IMR-90 (cell line): ENCODE measurements around the gene CIAO2B. TPM values are rescaled to one million over a fixed set of nuclear protein-coding genes. Genes with fewer than 3 reads are reported as not detected.

ENCODE experiments used
- ATAC-seq: fragments of 200-7000 bp; cut with Tn5 transposase; 2 replicates; pipeline ENCODE4 v1.9.1; 2020; ENCODE audit warnings: low read depth, mild to moderate bottlenecking, moderate library complexity
- BruUV-seq: library from RNA; stranded (reverse); fragments of 400-500 nt; replicated peaks from 2 replicates; lab custom pipeline; 2021; lab: Mats Ljungman, UMichigan
- CTCF ChIA-PET: fragments of 300-600 bp; formaldehyde crosslinking; extraction: SDS; loops from one replicate; lab custom pipeline; 2021; ENCODE audit warnings: antibody characterized with exemption; lab: Yijun Ruan, JAX
- POLR2A ChIA-PET: fragments of 300-600 bp; sonication (Branson Sonifier 250); formaldehyde crosslinking; loops from one replicate; lab custom pipeline; 2022; ENCODE audit warnings: antibody characterized with exemption; ENCODE audit not compliant: unreplicated experiment; lab: Charles Lee
- DNase-seq: peaks from one replicate; pipeline ENCODE4 v3.0.0; 2013
- H2AFZ ChIP-seq: replicated peaks from 2 replicates; pipeline ENCODE3; 2013; ENCODE audit warnings: low read length, mild to moderate bottlenecking; ENCODE audit not compliant: poor library complexity
- H2AK5ac ChIP-seq: 2 replicates; pipeline ENCODE4 v1.6.1; 2013; ENCODE audit warnings: low read depth, low read length, inconsistent platforms
- H2AK9ac ChIP-seq: replicated peaks from 2 replicates; pipeline ENCODE3; 2013; ENCODE audit warnings: mild to moderate bottlenecking, low read depth, low read length, moderate library complexity; ENCODE audit not compliant: poor library complexity
- H2BK120ac ChIP-seq: 2 replicates; pipeline ENCODE4 v1.6.1; 2013; ENCODE audit warnings: low read depth, low read length, inconsistent platforms
- H2BK15ac ChIP-seq: 3 replicates; pipeline ENCODE4 v1.6.1; 2013; ENCODE audit warnings: low read depth, low read length, inconsistent platforms
- H2BK20ac ChIP-seq: 2 replicates; pipeline ENCODE4 v1.6.1; 2013; ENCODE audit warnings: low read depth, mild to moderate bottlenecking, inconsistent platforms, low read length, moderate library complexity
- H2BK5ac ChIP-seq: 2 replicates; pipeline ENCODE4 v1.6.1; 2013; ENCODE audit warnings: mild to moderate bottlenecking, low read depth, low read length, inconsistent platforms; ENCODE audit not compliant: poor library complexity, severe bottlenecking
- H3K14ac ChIP-seq: replicated peaks from 2 replicates; pipeline ENCODE4 v1.6.1; 2013; ENCODE audit warnings: low read depth, low read length, inconsistent platforms
- H3K18ac ChIP-seq: 2 replicates; pipeline ENCODE4 v1.6.1; 2013; ENCODE audit warnings: low read depth, low read length, control low read depth
- H3K23ac ChIP-seq: 2 replicates; pipeline ENCODE4 v1.6.1; 2013; ENCODE audit warnings: low read depth, low read length, inconsistent platforms
- H3K27ac ChIP-seq: 2 replicates; pipeline ENCODE4 v1.5.1; 2013; ENCODE audit warnings: mild to moderate bottlenecking, control low read depth, low read length; ENCODE audit not compliant: insufficient read depth
- H3K27me3 ChIP-seq: 2 replicates; pipeline ENCODE4 v1.6.1; 2013; ENCODE audit warnings: low read length; ENCODE audit not compliant: control insufficient read depth, insufficient read depth
- H3K36me3 ChIP-seq: 2 replicates; pipeline ENCODE4 v1.6.1; 2013; ENCODE audit warnings: low read length, mixed read lengths; ENCODE audit not compliant: control insufficient read depth, insufficient read depth
- H3K4ac ChIP-seq: 2 replicates; pipeline ENCODE4 v1.6.1; 2013; ENCODE audit warnings: low read depth, low read length, inconsistent platforms
- H3K4me1 ChIP-seq: 2 replicates; pipeline ENCODE4 v1.6.1; 2013; ENCODE audit warnings: low read length, mixed read lengths; ENCODE audit not compliant: control insufficient read depth, insufficient read depth
- H3K4me2 ChIP-seq: 2 replicates; pipeline ENCODE4 v1.6.1; 2013; ENCODE audit warnings: low read depth, mild to moderate bottlenecking, control low read depth, low read length, moderate library complexity
- H3K4me3 ChIP-seq: 2 replicates; pipeline ENCODE4 v1.5.1; 2013; ENCODE audit warnings: low read depth, mild to moderate bottlenecking, control low read depth, low read length, moderate library complexity; ENCODE audit not compliant: insufficient read depth
- H3K56ac ChIP-seq: 2 replicates; pipeline ENCODE4 v1.6.1; 2013; ENCODE audit warnings: low read length, inconsistent platforms; ENCODE audit not compliant: insufficient read depth; ENCODE audit errors: extremely low read depth
- H3K79me1 ChIP-seq, 2 experiments: 2 replicates each; pipeline ENCODE4 v1.6.1; 2013; ENCODE audit warnings: low read length in 2 of 2, inconsistent platforms in 1 of 2, low read depth in 1 of 2
- H3K9ac ChIP-seq: 2 replicates; pipeline ENCODE4 v1.6.1; 2013; ENCODE audit warnings: low read depth, low read length, control low read depth
- H3K9me1 ChIP-seq: 2 replicates; pipeline ENCODE4 v1.6.1; 2013; ENCODE audit warnings: low read length, inconsistent platforms; ENCODE audit not compliant: insufficient read depth
- H3K9me3 ChIP-seq: 2 replicates; pipeline ENCODE4 v1.6.1; 2013; ENCODE audit warnings: low read length; ENCODE audit not compliant: control insufficient read depth, insufficient read depth
- H4K20me1 ChIP-seq: 2 replicates; pipeline ENCODE4 v1.6.1; 2013; ENCODE audit warnings: low read length, inconsistent platforms; ENCODE audit not compliant: insufficient read depth
- H4K5ac ChIP-seq: 2 replicates; pipeline ENCODE4 v1.6.1; 2013; ENCODE audit warnings: mild to moderate bottlenecking, low read depth, low read length, control low read depth
- H4K8ac ChIP-seq, 2 experiments: 2 replicates each; pipeline ENCODE4 v1.6.1; 2013; ENCODE audit warnings: low read depth in 2 of 2, low read length in 2 of 2, control low read depth in 1 of 2, inconsistent platforms in 1 of 2
- H4K91ac ChIP-seq: 2 replicates; pipeline ENCODE4 v1.6.1; 2013; ENCODE audit warnings: low read depth, low read length, inconsistent platforms; ENCODE audit not compliant: insufficient read depth
- BHLHE40 ChIP-seq: fragments of 150-350 bp; IDR thresholded peaks from 2 replicates; pipeline ENCODE4 v1.6.1; 2016; ENCODE audit warnings: mild to moderate bottlenecking, low read depth, low read length
- CEBPB ChIP-seq: IDR thresholded peaks from 2 replicates; pipeline ENCODE4 v1.6.1; 2012; ENCODE audit warnings: low read depth, low read length, improper control_type of control experiment
- CHD1 ChIP-seq: IDR thresholded peaks from 2 replicates; pipeline ENCODE4 v1.6.1; 2012; ENCODE audit warnings: low read depth, low read length, improper control_type of control experiment
- ELK1 ChIP-seq: fragments of 150-350 bp; IDR thresholded peaks from 2 replicates; pipeline ENCODE4 v1.6.1; 2016; ENCODE audit warnings: low read depth, mild to moderate bottlenecking, low read length, moderate library complexity, borderline replicate concordance
- FOS ChIP-seq: fragments of 150-350 bp; IDR thresholded peaks from 2 replicates; pipeline ENCODE4 v1.6.1; 2016; ENCODE audit warnings: low read depth, low read length
- MAFK ChIP-seq: IDR thresholded peaks from 2 replicates; pipeline ENCODE4 v1.6.1; 2012; ENCODE audit warnings: low read depth, low read length, improper control_type of control experiment
- MAZ ChIP-seq: IDR thresholded peaks from 2 replicates; pipeline ENCODE4 v1.6.1; 2012; ENCODE audit warnings: low read depth, mild to moderate bottlenecking, low read length, improper control_type of control experiment, moderate library complexity, borderline replicate concordance
- MXI1 ChIP-seq: IDR thresholded peaks from 2 replicates; pipeline ENCODE4 v1.6.1; 2012; ENCODE audit warnings: low read depth, mild to moderate bottlenecking, low read length, moderate library complexity, borderline replicate concordance
- NFE2L2 ChIP-seq: fragments of 150-350 bp; IDR thresholded peaks from 2 replicates; pipeline ENCODE4 v1.6.1; 2016; ENCODE audit warnings: low read depth, mild to moderate bottlenecking, low read length
- POLR2A ChIP-seq: IDR thresholded peaks from 2 replicates; pipeline ENCODE4 v1.6.1; 2012; ENCODE audit warnings: mild to moderate bottlenecking, low read depth, low read length
- RAD21 ChIP-seq: IDR thresholded peaks from 2 replicates; pipeline ENCODE4 v1.6.1; 2012; ENCODE audit warnings: low read length, improper control_type of control experiment
- RCOR1 ChIP-seq: IDR thresholded peaks from 2 replicates; pipeline ENCODE4 v1.6.1; 2012; ENCODE audit warnings: mild to moderate bottlenecking, low read length, improper control_type of control experiment; ENCODE audit not compliant: insufficient replicate concordance
- RFX5 ChIP-seq: IDR thresholded peaks from 2 replicates; pipeline ENCODE4 v1.8.0; 2012; ENCODE audit warnings: low read depth, mild to moderate bottlenecking, low read length, moderate library complexity
- SMC3 ChIP-seq: fragments of 150-350 bp; IDR thresholded peaks from 2 replicates; pipeline ENCODE4 v1.6.1; 2016; ENCODE audit warnings: low read depth, mild to moderate bottlenecking, antibody characterized with exemption, low read length, moderate library complexity
- USF2 ChIP-seq: fragments of 150-350 bp; IDR thresholded peaks from 2 replicates; pipeline ENCODE4 v1.6.1; 2017; ENCODE audit warnings: mild to moderate bottlenecking, antibody characterized with exemption, low read length, low read depth
- WGBS, 2 experiments: methylation state at CpG; one replicate each; pipeline versions ENCODE4 v1.1.5 to v1.1.7; 2013; ENCODE audit warnings: missing lambda C conversion rate in 2 of 2; ENCODE audit not compliant: insufficient read length in 1 of 2; ENCODE audit errors: extremely low coverage in 2 of 2; 5-methylcytosine and 5-hydroxymethylcytosine counted together
- dilution Hi-C: fragments of 300-500 bp; cut with HindIII; formaldehyde crosslinking; loops from one replicate; pipeline ENCODE4 v1.14.3; 2018; ENCODE audit warnings: low sequenced_read_pairs; ENCODE audit not compliant: unreplicated experiment
- in situ Hi-C: fragments of 300-500 bp; cut with MboI; formaldehyde crosslinking; loops from 3 replicates; pipeline ENCODE4 v1.14.3; 2019; ENCODE audit warnings: low sequenced_read_pairs, inconsistent platforms, mixed read lengths
- intact Hi-C: fragments of 100-400 bp; cut with micrococcal nuclease; formaldehyde crosslinking; loops from 2 replicates; pipeline ENCODE4 v1.10.0; 2022
- polyA plus RNA-seq, 3 experiments: library from polyadenylated mRNA; depleted of rRNA; stranded (reverse); fragments of >200 nt; gene quantifications; 2 replicates each; pipeline ENCODE4 v1.2.3, GENCODE V29; 2012; ENCODE audit warnings: low replicate concordance in 1 of 3
- total RNA-seq: library from RNA; depleted of rRNA; stranded (reverse); fragments of >200 nt; gene quantifications from 2 replicates; pipeline ENCODE4 v1.2.3, GENCODE V29; 2012

The CIAO2B gene
- total and polyA plus RNA-seq, 2 of the 4 experiments (the other 2 are of a cell fraction), result 148 to 234 TPM

- Histone ChIP-seq H3K23ac (no peak overlapping the region), H2AFZ (peak overlapping the region; percentile 41), H3K9me1 (peaks cover 11% of the 10 kb centered on the region), H3K27ac (no peak overlapping the region), H3K27me3 (peaks cover 13% of the 10 kb centered on the region), H2AK9ac (peak overlapping the region; percentile 24), H3K4me1 (peaks cover 6% of the 10 kb centered on the region), H2BK120ac (no peak overlapping the region), H3K9ac (no peak overlapping the region), H4K91ac (no peak overlapping the region), H3K79me1 (no peaks in the 10 kb centered on the region), H3K56ac (no peak overlapping the region), H2BK20ac (no peak overlapping the region), H3K14ac (no peak overlapping the region), H3K9me3 (no peaks in the 10 kb centered on the region), H2BK5ac (no peak overlapping the region), H4K8ac (no peak overlapping the region), H3K18ac (no peak overlapping the region), H3K4ac (no peak overlapping the region), H4K5ac (no peak overlapping the region), H4K20me1 (no peaks in the 10 kb centered on the region), H3K4me2 (no peak overlapping the region), H3K4me3 (no peak overlapping the region), H3K36me3 (no peaks in the 10 kb centered on the region), H2AK5ac (no peak overlapping the region), H2BK15ac (no peak overlapping the region)
- no TSS peak for BruUV-seq
- in situ Hi-C loops, result no loop called here
- ChIA-PET POLR2A (no interaction called here), CTCF (interaction anchor here (0.6 to 1.8 kb wide), 4 partner anchors 8 to 386 kb away, joined by 3 to 5 read pairs (median 4); partner anchors contain the start of genes CDH16 and DYNC1LI2)
- dilution Hi-C loops, result no loop called here
- DNase-seq (no peak), ATAC-seq (no peak)
- intact Hi-C loops, result no loop called here
- WGBS, 2 experiments, result 48% methylated on average over 4 of the region's 14 CpGs; no CpG with 5 or more reads in 1 of the 2 experiments
- TF ChIP-seq RCOR1 (no peak), MXI1 (no peak), SMC3 (no peak), CEBPB (no peak), FOS (no peak), POLR2A (no peak), RFX5 (no peak), USF2 (no peak), ELK1 (no peak), RAD21 (no peak), MAZ (no peak), BHLHE40 (no peak), MAFK (no peak), CHD1 (no peak), NFE2L2 (no peak)
Measured at GRCh38 chr16:66910175-66910940, 23.8 kb downstream of the CIAO2B start.
